Activated CD4-positive, alpha-beta memory T cell treated with anti-CD3 and anti-CD28 coated beads for 36 hours (primary cell): Measurements from ENCODE around the gene BEX3. TPM values are rescaled to one million over a fixed set of nuclear protein-coding genes. Genes with fewer than 3 reads are reported as not detected.

Experiments used
- CTCF ChIA-PET: fragments of 350-600 bp; sonication (Branson Sonifier 250); formaldehyde crosslinking; loops from one replicate; lab custom pipeline; 2021; ENCODE audit warnings: antibody characterized with exemption, inconsistent platforms; lab: Charles Lee
- POLR2A ChIA-PET: fragments of 350-600 bp; sonication (Branson Sonifier 250); formaldehyde crosslinking; loops from one replicate; lab custom pipeline; 2021; ENCODE audit warnings: antibody characterized with exemption; lab: Charles Lee
- DNase-seq: peaks from one replicate; pipeline ENCODE4 v3.0.0-alpha.2; 2020
- H3K27ac Mint-ChIP-seq: one replicate; pipeline ENCODE4 v1.8.0; 2021; ENCODE audit warnings: mixed read lengths
- H3K27me3 Mint-ChIP-seq: one replicate; pipeline ENCODE4 v1.8.0; 2021; ENCODE audit warnings: mixed read lengths
- H3K36me3 Mint-ChIP-seq: one replicate; pipeline ENCODE4 v1.8.0; 2021; ENCODE audit warnings: mixed read lengths
- H3K4me1 Mint-ChIP-seq: one replicate; pipeline ENCODE4 v1.8.0; 2021; ENCODE audit warnings: low read depth, mixed read lengths
- H3K4me3 Mint-ChIP-seq: one replicate; pipeline ENCODE4 v1.8.0; 2021; ENCODE audit warnings: mild to moderate bottlenecking, mixed read lengths
- H3K9me3 Mint-ChIP-seq: one replicate; pipeline ENCODE4 v1.8.0; 2021; ENCODE audit warnings: mixed read lengths
- intact Hi-C: fragments of 100-400 bp; cut with micrococcal nuclease; formaldehyde crosslinking; loops from one replicate; pipeline ENCODE4 v1.15.1; 2023
- total RNA-seq, 2 experiments: library from RNA; stranded (reverse); gene quantifications; one replicate each; pipeline ENCODE4 v1.2.3, GENCODE V29; 2021

The BEX3 gene
- total RNA-seq, 2 experiments from 2014 or later, result 24.5 to 26.6 TPM

GRCh38 chrX:103413705-103414387 lies 37.5 kb downstream of the BEX3 start:
- intact Hi-C loops, result no loop called here
- DNase-seq, result no peak
- Mint-ChIP-seq H3K4me3 (no peak overlapping the region), H3K27ac (no peak overlapping the region), H3K36me3 (peaks cover 5% of the 10 kb centered on the region), H3K27me3 (no peaks in the 10 kb centered on the region), H3K4me1 (peaks cover 11% of the 10 kb centered on the region), H3K9me3 (no peaks in the 10 kb centered on the region)
- ChIA-PET CTCF (no interaction called here), POLR2A (no interaction called here)

GRCh38 chrX:103414561-103414960 lies 38.2 kb downstream of the BEX3 start:
- Mint-ChIP-seq H3K4me1 (peaks cover 11% of the 10 kb centered on the region), H3K4me3 (no peak overlapping the region), H3K27me3 (no peaks in the 10 kb centered on the region), H3K36me3 (peaks cover 4% of the 10 kb centered on the region), H3K9me3 (no peaks in the 10 kb centered on the region), H3K27ac (no peak overlapping the region)
- intact Hi-C loops, result no loop called here
- CTCF ChIA-PET, result no interaction called here
- POLR2A ChIA-PET, result no interaction called here
- DNase-seq, result no peak

GRCh38 chrX:103415068-103415467 lies 38.7 kb downstream of the BEX3 start:
- no peaks in the 10 kb centered on the region for H3K9me3 Mint-ChIP-seq
- H3K36me3 Mint-ChIP-seq, result peaks cover 2% of the 10 kb centered on the region
- intact Hi-C loops, result no loop called here
- H3K27ac Mint-ChIP-seq, result no peak overlapping the region
- no peak overlapping the region for H3K4me3 Mint-ChIP-seq
- no peak for DNase-seq
- ChIA-PET POLR2A (no interaction called here), CTCF (no interaction called here)
- peaks cover 11% of the 10 kb centered on the region for H3K4me1 Mint-ChIP-seq
- no peaks in the 10 kb centered on the region for H3K27me3 Mint-ChIP-seq

- POLR2A ChIA-PET, result no interaction called here
- H3K4me3 Mint-ChIP-seq, result no peak overlapping the region
- H3K4me1 Mint-ChIP-seq, result peaks cover 11% of the 10 kb centered on the region
- CTCF ChIA-PET, result no interaction called here
- DNase-seq, result no peak
- no peaks in the 10 kb centered on the region for H3K36me3 Mint-ChIP-seq
- no peaks in the 10 kb centered on the region for H3K27me3 Mint-ChIP-seq
- no peak overlapping the region for H3K27ac Mint-ChIP-seq
- H3K9me3 Mint-ChIP-seq, result no peaks in the 10 kb centered on the region
- intact Hi-C loops, result no loop called here
These were observed 39.2 kb downstream of the BEX3 start for GRCh38 chrX:103415528-103415927.

GRCh38 chrX:103417370-103417769 lies 41.0 kb downstream of the BEX3 start:
- Mint-ChIP-seq H3K9me3 (no peaks in the 10 kb centered on the region), H3K4me3 (no peak overlapping the region), H3K27me3 (no peaks in the 10 kb centered on the region), H3K36me3 (no peaks in the 10 kb centered on the region), H3K27ac (no peak overlapping the region), H3K4me1 (peaks cover 11% of the 10 kb centered on the region)
- intact Hi-C loops, result no loop called here
- POLR2A ChIA-PET, result no interaction called here
- DNase-seq, result no peak
- CTCF ChIA-PET, result no interaction called here

- intact Hi-C loops, result no loop called here
- Mint-ChIP-seq H3K27ac (no peak overlapping the region), H3K36me3 (no peaks in the 10 kb centered on the region), H3K4me3 (no peak overlapping the region), H3K4me1 (peaks cover 11% of the 10 kb centered on the region), H3K27me3 (no peaks in the 10 kb centered on the region), H3K9me3 (no peaks in the 10 kb centered on the region)
- DNase-seq, result no peak
- ChIA-PET POLR2A (no interaction called here), CTCF (no interaction called here)
These were observed 41.6 kb downstream of the BEX3 start for GRCh38 chrX:103417933-103418332.

GRCh38 chrX:103418811-103419340 lies 42.5 kb downstream of the BEX3 start:
- CTCF ChIA-PET, result no interaction called here

GRCh38 chrX:103423955-103424638 lies 47.8 kb downstream of the BEX3 start:
- CTCF ChIA-PET, result no interaction called here
- no peak overlapping the region for H3K4me3 Mint-ChIP-seq

More at GRCh38 chrX:103418811-103419340, 42.5 kb downstream of the BEX3 start:
- DNase-seq, result no peak
- Mint-ChIP-seq H3K36me3 (no peaks in the 10 kb centered on the region), H3K4me3 (no peak overlapping the region), H3K27me3 (no peaks in the 10 kb centered on the region), H3K4me1 (peaks cover 11% of the 10 kb centered on the region), H3K27ac (no peak overlapping the region), H3K9me3 (no peaks in the 10 kb centered on the region)
- POLR2A ChIA-PET, result no interaction called here
- intact Hi-C loops, result no loop called here

More at GRCh38 chrX:103423955-103424638, 47.8 kb downstream of the BEX3 start:
- H3K27ac Mint-ChIP-seq, result no peak overlapping the region
- no peak for DNase-seq
- no peaks in the 10 kb centered on the region for H3K9me3 Mint-ChIP-seq
- H3K27me3 Mint-ChIP-seq, result no peaks in the 10 kb centered on the region
- intact Hi-C loops, result no loop called here
- no peaks in the 10 kb centered on the region for H3K36me3 Mint-ChIP-seq
- POLR2A ChIA-PET, result no interaction called here
- no peaks in the 10 kb centered on the region for H3K4me1 Mint-ChIP-seq

Other genes with a start within 250 kb of the BEX3 start
- 10 to 100 TPM in 1 of 2 experiments, 1 to 10 TPM in 1; 8.0 to 11.5 TPM for gene BEX4, start 161.4 kb upstream of the BEX3 start, total RNA-seq
- 10 to 100 TPM; 37.8 to 38.5 TPM for gene TCEAL8, start 121.4 kb upstream of the BEX3 start, total RNA-seq
- not detected for gene TCEAL5, start 99.8 kb upstream of the BEX3 start, total RNA-seq
- gene BEX2, start 65.5 kb upstream of the BEX3 start, total RNA-seq, result 10 to 100 TPM; 11.3 to 12.1 TPM
- not detected for gene TCEAL7, start 46.3 kb upstream of the BEX3 start, total RNA-seq
- 1 to 10 TPM; 2.3 to 2.6 TPM for gene TCEAL9, start 20.0 kb upstream of the BEX3 start, total RNA-seq
- under 1 TPM in 1 of 2 experiments, not detected in 1; 0.10 TPM for gene RAB40A, start 143.0 kb downstream of the BEX3 start, total RNA-seq
- gene TCEAL4, start 209.0 kb downstream of the BEX3 start, total RNA-seq, result 10 to 100 TPM; 12.4 to 13.3 TPM
- 1 to 10 TPM; 4.8 to 5.6 TPM for gene TCEAL3, start 231.4 kb downstream of the BEX3 start, total RNA-seq